ENCODE results near the gene YIPF1. TPM values are rescaled to one million over a fixed set of nuclear protein-coding genes. Genes with fewer than 3 reads are reported as not detected.

Gene YIPF1
- polyA plus RNA-seq, 3 donors = 24.4 to 51.9 (median 42.1) TPM

- DNase-seq = no peak
- H3K27me3 ChIP-seq (ENCODE audit: control insufficient read depth in 2 of 2, insufficient read depth in 2 of 2, low read length in 2 of 2) = no peaks in the 10 kb centered on the region
- peaks cover 20 to 83% of the 10 kb centered on the region in 2 donors for H3K36me3 ChIP-seq (replicated peaks in 1 of 2; ENCODE audit: control insufficient read depth in 1 of 2, insufficient read depth in 2 of 2, low read length in 2 of 2)
- H3K4me3 Mint-ChIP-seq = no peak overlapping the region
- H3K4me3 ChIP-seq (replicated peaks in 1 of 3; ENCODE audit: low read depth in 2 of 3, low read length in 3 of 3) = no peak overlapping the region
- no peaks in the 10 kb centered on the region for H3K4me1 ChIP-seq (ENCODE audit: control insufficient read depth in 1 of 2, insufficient read depth in 2 of 2, low read length in 2 of 2)
- H2AFZ ChIP-seq (ENCODE audit: insufficient read depth, low read depth, low read length, poor library complexity, severe bottlenecking) = no peak overlapping the region
- H4K20me1 ChIP-seq (ENCODE audit: insufficient read depth, low read length) = no peaks in the 10 kb centered on the region
- no peaks in the 10 kb centered on the region for H3K4me1 Mint-ChIP-seq
- H3K36me3 Mint-ChIP-seq = peaks cover 41 to 58% of the 10 kb centered on the region in 2 donors
- intact Hi-C loops (cut with micrococcal nuclease) = no loop called here
- no peaks in the 10 kb centered on the region for H3K9me3 ChIP-seq (replicated peaks in 1 of 2; ENCODE audit: control insufficient read depth in 1 of 2, insufficient read depth in 1 of 2, low read length in 2 of 2)
- H3K27ac ChIP-seq (ENCODE audit: low read depth in 1 of 2, low read length in 2 of 2) = no peak overlapping the region
- H3K4me2 ChIP-seq (replicated peaks; ENCODE audit: extremely low read depth, low read length, poor library complexity, severe bottlenecking) = no peak overlapping the region
- H3K27me3 Mint-ChIP-seq (ENCODE audit: low read depth in 3 of 3) = peaks cover 0 to 1% (median 0%) of the 10 kb centered on the region in 3 donors
- peak overlapping the region in 1 of 7 donors; percentile 29 for H3K27ac Mint-ChIP-seq
- WGBS (ENCODE audit: insufficient coverage) = no CpG with 5 or more reads among the region's 3 CpGs
- no peak overlapping the region for H3K9ac ChIP-seq (ENCODE audit: insufficient read depth, low read length, poor library complexity, severe bottlenecking)
- no peak for TF ChIP-seq CTCF (IDR thresholded peaks at IDR 0.05)
- no peaks in the 10 kb centered on the region for H3K9me3 Mint-ChIP-seq
- no peaks in the 10 kb centered on the region for H3K79me2 ChIP-seq (ENCODE audit: insufficient read depth, low read length)
Observed at GRCh38 chr1:53919675-53920066, 30.1 kb upstream of the YIPF1 start.

GRCh38 chr1:53918343-53918742 lies 28.7 kb upstream of the YIPF1 start:
- intact Hi-C loops (cut with micrococcal nuclease) = no loop called here
- no peaks in the 10 kb centered on the region for H3K4me1 Mint-ChIP-seq

More at GRCh38 chr1:53918343-53918742, 28.7 kb upstream of the YIPF1 start:
- Mint-ChIP-seq H3K27ac (no peak overlapping the region), H3K9me3 (no peaks in the 10 kb centered on the region), H3K36me3 (peaks cover 43 to 52% of the 10 kb centered on the region in 2 donors), H3K27me3 (ENCODE audit: low read depth in 3 of 3) (peaks cover 0 to 1% (median 0%) of the 10 kb centered on the region in 3 donors), H3K4me3 (no peak overlapping the region)
- Histone ChIP-seq H3K79me2 (ENCODE audit: insufficient read depth, low read length) (no peaks in the 10 kb centered on the region), H3K9ac (ENCODE audit: insufficient read depth, low read length, poor library complexity, severe bottlenecking) (no peak overlapping the region), H3K4me3 (replicated peaks in 1 of 3; ENCODE audit: low read depth in 2 of 3, low read length in 3 of 3) (no peak overlapping the region), H3K27ac (ENCODE audit: low read depth in 1 of 2, low read length in 2 of 2) (no peak overlapping the region), H3K4me2 (replicated peaks; ENCODE audit: extremely low read depth, low read length, poor library complexity, severe bottlenecking) (no peak overlapping the region), H3K4me1 (ENCODE audit: control insufficient read depth in 1 of 2, insufficient read depth in 2 of 2, low read length in 2 of 2) (no peaks in the 10 kb centered on the region), H3K9me3 (replicated peaks in 1 of 2; ENCODE audit: control insufficient read depth in 1 of 2, insufficient read depth in 1 of 2, low read length in 2 of 2) (no peaks in the 10 kb centered on the region), H2AFZ (ENCODE audit: insufficient read depth, low read depth, low read length, poor library complexity, severe bottlenecking) (no peak overlapping the region), H4K20me1 (ENCODE audit: insufficient read depth, low read length) (no peaks in the 10 kb centered on the region), H3K36me3 (replicated peaks in 1 of 2; ENCODE audit: control insufficient read depth in 1 of 2, insufficient read depth in 2 of 2, low read length in 2 of 2) (peaks cover 20 to 77% of the 10 kb centered on the region in 2 donors), H3K27me3 (ENCODE audit: control insufficient read depth in 2 of 2, insufficient read depth in 2 of 2, low read length in 2 of 2) (no peaks in the 10 kb centered on the region)
- DNase-seq = no peak
- TF ChIP-seq CTCF (IDR thresholded peaks at IDR 0.05) = no peak
- 94% methylated on average over 3 of the region's 5 CpGs for WGBS (ENCODE audit: insufficient coverage)
